K562 (cell line): ENCODE results near the gene UBXN11. TPM values are rescaled to one million over a fixed set of nuclear protein-coding genes. Genes with fewer than 3 reads are reported as not detected.

ENCODE experiments used
- CBX5 ChIP-seq: IDR thresholded peaks from 2 replicates; pipeline ENCODE4 v1.6.1; 2014; ENCODE audit warnings: low read depth, borderline replicate concordance
- CHAMP1 ChIP-seq: fragments of 450-650 bp; IDR thresholded peaks from 2 replicates; pipeline ENCODE4 v1.6.1; 2016; ENCODE audit warnings: mild to moderate bottlenecking
- CREM ChIP-seq: IDR thresholded peaks from 2 replicates; pipeline ENCODE4 v1.6.1; 2014; ENCODE audit warnings: antibody characterized with exemption, low read depth
- E2F5 ChIP-seq: sonication (generic); formaldehyde crosslinking; IDR thresholded peaks from 2 replicates; pipeline ENCODE4 v1.8.0; 2022; ENCODE audit warnings: mild to moderate bottlenecking, missing genetic modification reagents
- EGR1 ChIP-seq: fragments of 450-650 bp; conservative IDR thresholded peaks from 2 replicates; pipeline ENCODE4 v1.6.1; 2017; ENCODE audit warnings: mild to moderate bottlenecking
- FOXA3 ChIP-seq, 2 experiments: fragments of 450-650 bp in 1 of 2; sonication (generic) in 1 of 2; formaldehyde crosslinking; IDR thresholded peaks in 1 of 2; conservative IDR thresholded peaks in 1 of 2; 2 replicates each; pipeline versions ENCODE4 v1.4.0 to v1.8.0; 2020 to 2022; ENCODE audit warnings: mild to moderate bottlenecking in 2 of 2, missing genetic modification reagents in 1 of 2
- ILK ChIP-seq: fragments of 450-650 bp; IDR thresholded peaks from 2 replicates; pipeline ENCODE4 v1.6.1; 2016; ENCODE audit warnings: missing genetic modification characterization, low read depth, mild to moderate bottlenecking, missing compliant biosample characterization, moderate library complexity, borderline replicate concordance
- KLF13 ChIP-seq: fragments of 450-650 bp; IDR thresholded peaks from 2 replicates; pipeline ENCODE4 v1.6.1; 2016; ENCODE audit warnings: missing genetic modification characterization, low read depth, mild to moderate bottlenecking, missing compliant biosample characterization, moderate library complexity, borderline replicate concordance
- MXD1 ChIP-seq: fragments of 250-450 bp; sonication (Bioruptor Pico); IDR thresholded peaks from 2 replicates; pipeline ENCODE4 v1.8.0; 2021; ENCODE audit warnings: borderline replicate concordance, mild to moderate bottlenecking, moderate library complexity; ENCODE audit not compliant: poor library complexity, severe bottlenecking
- NFIX ChIP-seq: fragments of 250-450 bp; sonication (Bioruptor Pico); IDR thresholded peaks from 2 replicates; pipeline ENCODE4 v1.4.0; 2020; ENCODE audit warnings: low read depth, mild to moderate bottlenecking, moderate library complexity
- NKRF ChIP-seq: fragments of 450-650 bp; IDR thresholded peaks from 2 replicates; pipeline ENCODE4 v1.6.1; 2016; ENCODE audit warnings: borderline replicate concordance
- PHTF2 ChIP-seq: fragments of 250-450 bp; sonication (Bioruptor Pico); IDR thresholded peaks from 2 replicates; pipeline ENCODE4 v1.5.0; 2021; ENCODE audit warnings: mild to moderate bottlenecking
- POLR3A ChIP-seq: IDR thresholded peaks from 2 replicates; pipeline ENCODE4 v1.6.1; 2011; ENCODE audit warnings: borderline replicate concordance, mild to moderate bottlenecking, moderate library complexity; ENCODE audit not compliant: insufficient read length, insufficient read depth; ENCODE audit errors: extremely low read depth
- SP1 ChIP-seq: sonication (generic); formaldehyde crosslinking; IDR thresholded peaks from 2 replicates; pipeline ENCODE4 v1.8.1; 2022; ENCODE audit warnings: mild to moderate bottlenecking, missing genetic modification reagents
- SREBF1 ChIP-seq: fragments of 150-350 bp; IDR thresholded peaks from 2 replicates; pipeline ENCODE4 v1.6.1; 2014; ENCODE audit warnings: antibody characterized with exemption, low read depth, low read length, borderline replicate concordance
- TCF7L2 ChIP-seq: fragments of 150-350 bp; IDR thresholded peaks from 2 replicates; pipeline ENCODE4 v1.6.1; 2016; ENCODE audit warnings: low read depth, mild to moderate bottlenecking, low read length, moderate library complexity
- ZNF124 ChIP-seq: sonication (generic); formaldehyde crosslinking; IDR thresholded peaks from 2 replicates; pipeline ENCODE4 v1.8.1; 2022; ENCODE audit warnings: missing genetic modification reagents
- ZNF311 ChIP-seq: fragments of 250-450 bp; sonication (Bioruptor Pico); IDR thresholded peaks from 2 replicates; pipeline ENCODE4 v1.4.0; 2020; ENCODE audit warnings: mild to moderate bottlenecking, moderate library complexity
- ZNF695 ChIP-seq: fragments of 450-650 bp; formaldehyde crosslinking; IDR thresholded peaks from 2 replicates; pipeline ENCODE4 v1.4.0; 2020; ENCODE audit warnings: mild to moderate bottlenecking, moderate library complexity
- ZNF830 ChIP-seq: fragments of 250-450 bp; sonication (Bioruptor Pico); IDR thresholded peaks from 2 replicates; pipeline ENCODE4 v1.5.0; 2021; ENCODE audit warnings: mild to moderate bottlenecking
- polyA plus RNA-seq, 8 experiments: library from polyadenylated mRNA; depleted of rRNA in 4 of 8; stranded (reverse) in 5 of 8; unstranded in 3 of 8; fragments of >200 nt; fragmentation: Nextera tagmentation in 2 of 8; fragmentation: Illumina TruSeq in 1 of 8; extraction: Ambion mirVana in 2 of 8; extraction: Trizol in 1 of 8; gene quantifications; 2 replicates each; pipeline versions ENCODE4 v1.2.1 to v1.2.3, GENCODE V29; 2011 to 2014; ENCODE audit warnings: inconsistent platforms in 1 of 8, missing spikeins in 1 of 8
- total RNA-seq, 7 experiments: library from RNA; depleted of rRNA in 6 of 7; stranded (reverse); fragments of >200 nt in 6 of 7; fragmentation: Illumina TruSeq in 2 of 7; extraction: Trizol in 2 of 7; gene quantifications; 2 replicates each; pipeline versions ENCODE4 v1.2.1 to v1.2.3, GENCODE V29; 2011 to 2021; ENCODE audit warnings: low replicate concordance in 1 of 7

The UBXN11 gene
- total and polyA plus RNA-seq, 9 of the 15 experiments (the other 6 are each of a cell fraction or from before 2014, with no cell fraction given): 0.48 to 34.3 (median 11.3) TPM

GRCh38 chr1:26279456-26280332 lies 26.7 kb downstream of the UBXN11 start, which contains the start of gene SH3BGRL3 (continued):
- TF ChIP-seq CHAMP1: no peak
- 0 out of 2 replicates have a peak, but pooled peaks have one; percentile 24 for TF ChIP-seq KLF13 (tag)
- no peak for TF ChIP-seq ZNF311 (CRISPR knock-in tag)
- TF ChIP-seq PHTF2: no peak
- no peak for TF ChIP-seq TCF7L2
- TF ChIP-seq CBX5: no peak
- TF ChIP-seq SREBF1: no peak
- TF ChIP-seq FOXA3 (CRISPR knock-in tag; conservative IDR thresholded peaks at IDR 0.05 in 1 of 2, IDR thresholded peaks at IDR 0.05 in 1 of 2): peak in 1 of 2 experiments; percentile 75; a peak in 2 of 4 replicates
- no peak for TF ChIP-seq MXD1 (CRISPR knock-in tag)
- no peak for TF ChIP-seq ILK (tag)
- TF ChIP-seq E2F5 (CRISPR knock-in tag): 0 out of 2 replicates have a peak, but pooled peaks have one; percentile 74
- peak; percentile 84 for TF ChIP-seq SP1 (CRISPR knock-in tag)
- no peak for TF ChIP-seq ZNF124
- peak; percentile 90; the same call in 1 of the 2 replicates for TF ChIP-seq ZNF830 (CRISPR knock-in tag)
- peak; percentile 87 for TF ChIP-seq EGR1
- peak; percentile 82; the same call in 1 of the 2 replicates for TF ChIP-seq ZNF695 (CRISPR knock-in tag)
- peak; percentile 75 for TF ChIP-seq NKRF
- no peak for TF ChIP-seq NFIX (CRISPR knock-in tag)
- TF ChIP-seq CREM: peak; percentile 40; the same call in 1 of the 2 replicates
- no peak for TF ChIP-seq POLR3A
